Activated naive CD4-positive, alpha-beta T cell treated with anti-CD3 and anti-CD28 coated beads for 36 hours (primary cell): ENCODE data around the gene UAP1L1. TPM values are rescaled to one million over a fixed set of nuclear protein-coding genes. Genes with fewer than 3 reads are reported as not detected.
"Not testable (repeated sequence)": the region's sequence is repeated elsewhere in the genome, so short reads cannot be mapped to it uniquely, and the experiment has no call there.

Experiments
- CTCF ChIA-PET: fragments of 350-600 bp; sonication (Branson Sonifier 250); formaldehyde crosslinking; loops from one replicate; lab custom pipeline; 2021; ENCODE audit warnings: antibody characterized with exemption; lab: Charles Lee
- DNase-seq: peaks from one replicate; pipeline ENCODE4 v3.0.0-alpha.2; 2020
- H3K27ac Mint-ChIP-seq: one replicate; pipeline ENCODE4 v1.8.0; 2021; ENCODE audit warnings: mild to moderate bottlenecking, mixed read lengths
- H3K27me3 Mint-ChIP-seq: one replicate; pipeline ENCODE4 v1.8.0; 2021; ENCODE audit warnings: low read depth, mixed read lengths
- H3K36me3 Mint-ChIP-seq: one replicate; pipeline ENCODE4 v1.8.0; 2021; ENCODE audit warnings: low read depth, mixed read lengths
- H3K4me1 Mint-ChIP-seq: one replicate; pipeline ENCODE4 v1.8.0; 2021; ENCODE audit warnings: low read depth, mixed read lengths
- H3K4me3 Mint-ChIP-seq: one replicate; pipeline ENCODE4 v1.8.0; 2021; ENCODE audit warnings: mild to moderate bottlenecking, moderate library complexity, mixed read lengths
- H3K9me3 Mint-ChIP-seq: one replicate; pipeline ENCODE4 v1.8.0; 2021; ENCODE audit warnings: mixed read lengths
- intact Hi-C: fragments of 100-400 bp; cut with micrococcal nuclease; formaldehyde crosslinking; loops from one replicate; pipeline ENCODE4 v1.15.1; 2023
- total RNA-seq, 2 experiments: library from RNA; stranded (reverse); gene quantifications; one replicate each; pipeline ENCODE4 v1.2.3, GENCODE V29; 2021

UAP1L1 gene
- total RNA-seq, 2 experiments from 2014 or later = 2.6 to 3.4 TPM

DNA sequence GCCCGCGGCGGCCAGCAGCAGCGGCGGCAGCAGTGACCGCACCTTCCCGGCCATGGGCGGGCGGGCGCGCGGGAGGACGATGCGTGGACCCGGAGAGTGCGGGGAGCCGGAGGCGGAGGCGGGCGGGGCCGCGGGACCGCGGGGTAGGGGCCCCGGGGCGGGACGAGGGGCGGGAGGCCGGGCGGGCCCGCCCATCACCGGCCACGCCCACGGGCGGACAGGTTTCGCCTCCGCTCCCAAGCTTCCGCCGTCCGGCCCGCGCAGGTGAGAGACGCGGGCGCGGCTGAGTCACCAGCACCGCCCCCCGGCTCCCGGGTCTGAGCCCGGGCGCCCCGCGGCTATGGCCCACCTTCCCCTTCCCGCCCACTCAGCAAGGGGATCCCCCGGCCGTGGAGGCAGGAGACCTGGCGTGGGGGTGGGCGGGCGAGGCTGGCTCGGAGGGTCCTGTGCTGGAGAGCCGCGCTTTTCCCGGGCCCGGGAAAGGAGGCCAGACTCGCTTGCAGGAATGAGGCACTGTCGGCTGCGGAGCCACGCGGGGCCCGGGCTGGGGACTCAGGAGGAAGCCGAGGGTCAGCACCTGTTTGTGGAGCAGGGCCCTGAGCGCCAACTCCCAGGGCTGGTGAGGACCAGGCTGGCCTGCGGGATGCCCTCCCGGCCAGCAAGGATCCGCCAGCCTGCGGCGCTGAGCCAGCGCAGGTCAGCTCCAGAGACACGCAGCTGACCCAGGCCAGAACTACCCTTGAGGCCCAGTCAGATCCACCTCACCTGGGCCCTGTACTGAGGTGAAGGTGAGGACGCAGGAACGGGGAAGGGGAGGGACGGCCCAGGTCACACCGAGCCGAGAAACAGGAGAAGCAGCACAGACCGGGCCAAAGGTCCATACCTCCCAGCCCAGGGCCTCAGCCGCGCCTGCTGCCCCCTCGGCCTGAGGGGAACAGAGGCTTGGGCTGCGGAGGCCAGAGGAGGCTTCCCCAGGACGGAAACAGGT is 23.1 kb upstream of the UAP1L1 start, which contains the start of gene ENTPD2:
Gene ENTPD2 (minus strand): TSS at position 118 of the 988 bp plus-strand sequence. CDS start 64 bp downstream, at position 54.
- DNase-seq = peak; percentile 53
- CTCF ChIA-PET = no interaction called here
- Mint-ChIP-seq H3K36me3 (no peaks in the 10 kb centered on the region), H3K9me3 (no peaks in the 10 kb centered on the region), H3K27ac (no peak within 1 kb of the TSS), H3K27me3 (peaks cover 17% of the 10 kb centered on the region), H3K4me3 (no peak within 1 kb of the TSS), H3K4me1 (peaks cover 5% of the 10 kb centered on the region)
- intact Hi-C loops = no loop called here

GRCh38 chr9:137054932-137055384 is 22.4 kb upstream of the UAP1L1 start:
- H3K27ac Mint-ChIP-seq = no peak overlapping the region
- intact Hi-C loops = no loop called here
- H3K9me3 Mint-ChIP-seq = no peaks in the 10 kb centered on the region
- no peak for DNase-seq
- no peaks in the 10 kb centered on the region for H3K36me3 Mint-ChIP-seq
- CTCF ChIA-PET = interaction anchor here (2.1 to 2.2 kb wide), 2 partner anchors 14 to 26 kb away, joined by 5 to 7 read pairs; no protein-coding TSS in a partner anchor
- no peak overlapping the region for H3K4me3 Mint-ChIP-seq
- H3K27me3 Mint-ChIP-seq = peaks cover 10% of the 10 kb centered on the region
- no peaks in the 10 kb centered on the region for H3K4me1 Mint-ChIP-seq

- Mint-ChIP-seq H3K4me1 (no peaks in the 10 kb centered on the region), H3K9me3 (no peaks in the 10 kb centered on the region), H3K27ac (no peak overlapping the region), H3K27me3 (peaks cover 6% of the 10 kb centered on the region), H3K4me3 (no peak overlapping the region), H3K36me3 (no peaks in the 10 kb centered on the region)
- no peak for DNase-seq
- intact Hi-C loops = no loop called here
- CTCF ChIA-PET = interaction anchor here (0.6 to 2.2 kb wide), 6 partner anchors 8 to 27 kb away, joined by 3 to 9 read pairs (median 4); no protein-coding TSS in a partner anchor
Observed at GRCh38 chr9:137055385-137056364, 21.6 kb upstream of the UAP1L1 start.

DNA sequence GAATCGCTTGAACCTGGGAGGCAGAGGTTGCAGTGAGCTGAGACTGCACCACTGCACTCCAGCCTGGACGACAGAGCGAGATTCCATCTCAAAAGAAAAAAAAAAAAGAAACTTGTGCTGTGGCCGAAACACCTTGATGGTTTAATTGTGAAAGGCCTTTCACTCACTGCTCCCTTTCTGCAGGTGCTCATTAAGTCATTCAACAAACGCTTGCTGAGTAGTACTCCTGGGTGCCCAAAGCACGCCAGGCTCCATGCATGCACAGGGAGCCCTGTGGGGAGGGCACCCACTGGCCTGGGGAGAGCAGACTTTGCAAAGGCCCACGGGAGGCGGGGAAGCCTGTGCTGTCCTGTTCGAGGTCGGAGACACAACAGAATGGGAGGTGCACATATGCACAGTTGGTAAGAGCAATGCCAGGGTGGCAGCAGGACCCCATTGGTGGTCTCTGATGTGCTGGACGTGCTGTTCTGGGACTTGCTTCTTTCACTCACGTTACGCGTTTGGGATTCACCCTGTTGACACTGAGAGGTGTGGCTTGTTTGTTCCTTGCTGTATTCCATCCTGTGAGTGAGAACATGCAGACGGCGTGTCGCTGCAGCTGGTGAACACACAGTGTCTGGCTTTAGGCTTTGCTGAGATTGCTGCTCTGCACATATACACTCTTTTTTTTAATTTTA is 20.4 kb upstream of the UAP1L1 start:
- H3K9me3 Mint-ChIP-seq = no peaks in the 10 kb centered on the region
- no peak overlapping the region for H3K27ac Mint-ChIP-seq
- H3K36me3 Mint-ChIP-seq = no peaks in the 10 kb centered on the region
- peaks cover 5% of the 10 kb centered on the region for H3K27me3 Mint-ChIP-seq
- intact Hi-C loops = no loop called here
- H3K4me3 Mint-ChIP-seq = no peak overlapping the region
- CTCF ChIA-PET = interaction anchor here (0.9 to 2.2 kb wide), 5 partner anchors 9 to 28 kb away, joined by 3 to 9 read pairs (median 5); no protein-coding TSS in a partner anchor
- DNase-seq = no peak
- H3K4me1 Mint-ChIP-seq = no peaks in the 10 kb centered on the region

DNA sequence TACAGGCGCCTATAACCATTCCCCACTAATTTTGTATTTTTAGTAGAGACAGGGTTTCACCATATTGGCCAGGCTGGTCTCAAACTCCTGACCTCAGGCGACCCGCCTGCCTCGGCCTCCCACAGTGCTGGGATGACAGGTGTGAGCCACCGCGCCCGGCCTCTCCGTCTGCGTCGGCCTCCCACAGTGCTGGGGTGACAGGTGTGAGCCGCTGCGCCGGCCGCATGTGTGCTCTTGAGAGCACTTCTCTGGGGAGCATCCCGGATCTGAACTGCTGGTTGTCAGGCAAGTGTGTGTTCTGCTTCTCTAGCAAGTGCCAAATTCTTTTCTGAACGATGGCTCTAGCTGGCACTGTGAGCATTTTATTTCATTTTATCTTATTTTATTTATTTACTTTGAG is 19.8 kb upstream of the UAP1L1 start:
- H3K27me3 Mint-ChIP-seq = peaks cover 2% of the 10 kb centered on the region
- H3K9me3 Mint-ChIP-seq = no peaks in the 10 kb centered on the region
- H3K4me3 Mint-ChIP-seq = no peak overlapping the region
- no peaks in the 10 kb centered on the region for H3K4me1 Mint-ChIP-seq
- CTCF ChIA-PET = interaction anchor here (0.9 to 4.7 kb wide), 3 partner anchors 9 to 13 kb away, joined by 5 to 17 read pairs (median 15); partner anchors contain the start of gene SAPCD2
- no peak overlapping the region for H3K27ac Mint-ChIP-seq
- no peaks in the 10 kb centered on the region for H3K36me3 Mint-ChIP-seq
- no peak for DNase-seq
- intact Hi-C loops = no loop called here

- DNase-seq = no peak
- Mint-ChIP-seq H3K4me3 (no peak overlapping the region), H3K9me3 (no peaks in the 10 kb centered on the region), H3K4me1 (no peaks in the 10 kb centered on the region), H3K36me3 (no peaks in the 10 kb centered on the region), H3K27me3 (no peaks in the 10 kb centered on the region), H3K27ac (no peak overlapping the region)
- intact Hi-C loops = no loop called here
- CTCF ChIA-PET = interaction anchor here (1.1 to 4.7 kb wide), 4 partner anchors 10 to 23 kb away, joined by 3 to 17 read pairs (median 14); partner anchors contain the start of gene SAPCD2
Observed at GRCh38 chr9:137058521-137059234, 18.6 kb upstream of the UAP1L1 start.

- H3K9me3 Mint-ChIP-seq = no peaks in the 10 kb centered on the region
- H3K27ac Mint-ChIP-seq = no peak overlapping the region
- peaks cover 2% of the 10 kb centered on the region for H3K4me1 Mint-ChIP-seq
- H3K4me3 Mint-ChIP-seq = no peak overlapping the region
- no peaks in the 10 kb centered on the region for H3K36me3 Mint-ChIP-seq
- DNase-seq = no peak
- CTCF ChIA-PET = interaction anchor here (2.6 to 3.0 kb wide), 2 partner anchors 10 to 15 kb away, joined by 9 to 34 read pairs; partner anchors contain the start of gene NPDC1
- intact Hi-C loops = no loop called here
- H3K27me3 Mint-ChIP-seq = no peaks in the 10 kb centered on the region
Observed at GRCh38 chr9:137062384-137062783, 14.9 kb upstream of the UAP1L1 start.

DNA sequence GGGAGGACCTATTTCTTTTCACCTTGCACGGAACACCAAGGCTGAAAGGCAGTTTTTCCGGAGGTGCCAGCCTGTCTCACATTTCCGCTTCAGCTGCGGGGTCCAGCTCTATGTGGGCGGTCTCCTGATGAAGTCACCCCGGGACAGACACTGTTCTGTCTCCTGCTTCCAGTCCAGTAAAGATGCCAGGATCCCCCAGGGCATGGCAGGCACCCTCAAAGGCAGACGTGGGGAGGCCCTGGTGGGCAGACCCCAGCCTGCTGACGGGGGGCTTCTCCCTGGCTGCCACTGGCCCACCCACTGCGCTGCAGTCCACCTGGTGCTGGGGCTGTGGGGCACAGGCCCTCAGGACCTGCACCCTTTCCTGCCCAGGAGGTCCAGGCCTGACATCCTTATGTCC is 14.5 kb upstream of the UAP1L1 start:
- H3K4me1 Mint-ChIP-seq, H3K27me3 Mint-ChIP-seq, DNase-seq, H3K9me3 Mint-ChIP-seq, H3K4me3 Mint-ChIP-seq, intact Hi-C loops, H3K36me3 Mint-ChIP-seq, H3K27ac Mint-ChIP-seq: not testable (repeated sequence)
- CTCF ChIA-PET = interaction anchor here (1.2 to 3.0 kb wide), 5 partner anchors 10 to 275 kb away, joined by 3 to 34 read pairs (median 5); partner anchors contain the start of gene NPDC1

GRCh38 chr9:137063311-137064026 is 13.8 kb upstream of the UAP1L1 start:
- H3K36me3 Mint-ChIP-seq = no peaks in the 10 kb centered on the region
- H3K4me1 Mint-ChIP-seq = peaks cover 7% of the 10 kb centered on the region
- no peaks in the 10 kb centered on the region for H3K9me3 Mint-ChIP-seq
- no peak overlapping the region for H3K4me3 Mint-ChIP-seq
- DNase-seq = no peak
- intact Hi-C loops = no loop called here
- H3K27ac Mint-ChIP-seq = no peak overlapping the region
- CTCF ChIA-PET = interaction anchor here (0.7 to 9.0 kb wide), 12 partner anchors 7 to 275 kb away, joined by 3 to 66 read pairs (median 5); partner anchors contain the start of genes ABCA2 and NPDC1
- peaks cover 3% of the 10 kb centered on the region for H3K27me3 Mint-ChIP-seq
